DOHH2 (cell line): ENCODE results near the gene FABP1.

ENCODE experiments used
- CTCF ChIP-seq: fragments of 200-600 bp; sonication (generic); IDR thresholded peaks from one replicate; pipeline ENCODE4 v1.5.1; 2014; ENCODE audit warnings: antibody characterized with exemption, mild to moderate bottlenecking, low read depth, low read length; ENCODE audit not compliant: poor library complexity, severe bottlenecking
- EZH2phosphoT487 ChIP-seq: fragments of 200-600 bp; sonication (generic); IDR thresholded peaks from 2 replicates; pipeline ENCODE4 v1.6.1; 2017; ENCODE audit warnings: borderline replicate concordance, mild to moderate bottlenecking, antibody characterized with exemption, low read length, moderate library complexity, mixed read lengths

- TF ChIP-seq CTCF (no peak), EZH2phosphoT487 (no peak)
Observed at GRCh38 chr2:88092773-88093172, 35.1 kb downstream of the FABP1 start.
